Adrenal gland (tissue), 5 donors: ENCODE data around the gene PWWP2B.

Source experiments
- POLR2A ChIP-seq, 2 donors: fragments of 450-650 bp; IDR thresholded peaks; one replicate each; pipeline ENCODE4 v1.6.1; 2017; ENCODE audit warnings: antibody characterized with exemption in 2 of 2, mild to moderate bottlenecking in 2 of 2, moderate library complexity in 1 of 2
- TF ChIP-seq, protein P1 (sequence below), 6 experiments: fragments of 450-650 bp in 4 of 6; fragments of 200-600 bp in 2 of 6; sonication (generic) in 1 of 6; IDR thresholded peaks; 1 replicate in 5 of 6; 2 replicates in 1 of 6; pipeline versions ENCODE4 v1.5.1 to v1.8.0; 2016 to 2021; ENCODE audit warnings: antibody characterized with exemption in 6 of 6, mild to moderate bottlenecking in 2 of 6, moderate library complexity in 1 of 6
- donor health status: DM: no; HTN: no; CAD: no.

DNA sequence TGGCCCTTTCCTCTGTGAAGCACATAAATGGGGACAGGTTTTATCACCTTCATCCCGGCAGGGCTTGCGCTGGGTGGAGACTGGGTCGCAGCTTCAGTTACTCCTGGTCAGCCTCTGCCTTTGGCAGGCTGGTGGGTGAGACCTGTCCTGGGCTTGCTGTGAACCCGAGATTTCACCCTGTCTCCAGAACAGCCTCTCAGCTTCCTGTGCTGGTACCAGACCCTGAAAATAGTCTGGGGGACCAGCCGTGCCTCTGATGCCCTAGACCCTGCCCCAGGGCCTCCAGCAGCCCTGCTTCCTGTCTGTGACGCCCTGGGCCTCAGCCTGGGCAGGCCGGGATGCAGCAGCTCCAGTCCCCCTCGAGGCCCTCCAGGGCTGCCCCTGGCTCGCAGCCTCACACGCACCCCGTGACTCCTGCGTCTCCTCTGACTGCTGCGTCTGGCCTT, 13.2 kb upstream of the PWWP2B start:
- TF ChIP-seq, protein P1, sequence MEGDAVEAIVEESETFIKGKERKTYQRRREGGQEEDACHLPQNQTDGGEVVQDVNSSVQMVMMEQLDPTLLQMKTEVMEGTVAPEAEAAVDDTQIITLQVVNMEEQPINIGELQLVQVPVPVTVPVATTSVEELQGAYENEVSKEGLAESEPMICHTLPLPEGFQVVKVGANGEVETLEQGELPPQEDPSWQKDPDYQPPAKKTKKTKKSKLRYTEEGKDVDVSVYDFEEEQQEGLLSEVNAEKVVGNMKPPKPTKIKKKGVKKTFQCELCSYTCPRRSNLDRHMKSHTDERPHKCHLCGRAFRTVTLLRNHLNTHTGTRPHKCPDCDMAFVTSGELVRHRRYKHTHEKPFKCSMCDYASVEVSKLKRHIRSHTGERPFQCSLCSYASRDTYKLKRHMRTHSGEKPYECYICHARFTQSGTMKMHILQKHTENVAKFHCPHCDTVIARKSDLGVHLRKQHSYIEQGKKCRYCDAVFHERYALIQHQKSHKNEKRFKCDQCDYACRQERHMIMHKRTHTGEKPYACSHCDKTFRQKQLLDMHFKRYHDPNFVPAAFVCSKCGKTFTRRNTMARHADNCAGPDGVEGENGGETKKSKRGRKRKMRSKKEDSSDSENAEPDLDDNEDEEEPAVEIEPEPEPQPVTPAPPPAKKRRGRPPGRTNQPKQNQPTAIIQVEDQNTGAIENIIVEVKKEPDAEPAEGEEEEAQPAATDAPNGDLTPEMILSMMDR (IDR thresholded peaks at IDR 0.05): no peak
- TF ChIP-seq POLR2A (IDR thresholded peaks at IDR 0.05): no peak
